Measurements from ENCODE around the gene LAMB3.

The LAMB3 gene

DNA sequence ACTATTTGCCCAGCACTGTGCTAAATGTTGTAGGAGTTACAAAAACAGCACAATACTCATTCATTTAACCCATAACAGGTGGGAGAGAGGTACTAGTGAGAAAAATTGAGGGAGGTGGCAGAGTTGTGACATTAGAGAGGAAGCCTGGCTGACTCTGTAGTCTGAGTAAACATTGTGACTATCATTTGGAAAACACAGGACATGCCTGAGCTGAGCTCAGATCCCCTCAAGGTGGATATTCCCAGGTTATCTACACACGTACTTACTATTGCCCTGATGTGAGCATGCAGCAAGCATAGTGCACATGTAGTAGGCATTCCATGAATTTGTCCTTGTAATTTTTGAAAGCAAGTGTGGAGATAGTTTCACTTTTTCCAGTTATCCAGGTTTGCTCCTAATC is 57.8 kb downstream of the LAMB3 start:
- no peak for DNase-seq

DNA sequence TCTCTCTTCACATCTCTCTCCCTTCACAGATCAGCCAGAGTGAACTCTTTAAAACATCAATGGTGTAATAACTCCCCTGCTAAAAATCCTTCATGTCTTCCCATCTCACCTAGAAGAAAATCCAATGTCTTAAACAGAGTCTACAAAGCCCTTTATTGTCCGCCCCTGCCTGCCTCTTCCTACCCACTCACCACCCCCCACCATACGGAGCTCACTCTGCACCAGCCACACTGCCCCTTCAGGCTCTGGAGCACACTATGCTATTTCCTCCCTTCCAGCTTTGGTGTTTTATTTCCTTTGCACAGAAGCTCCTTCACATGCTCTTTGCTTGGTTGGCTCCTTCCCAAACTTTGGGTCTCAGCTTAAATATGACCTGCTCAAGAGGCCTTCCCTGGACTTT is 58.5 kb downstream of the LAMB3 start:
- DNase-seq = no peak

DNA sequence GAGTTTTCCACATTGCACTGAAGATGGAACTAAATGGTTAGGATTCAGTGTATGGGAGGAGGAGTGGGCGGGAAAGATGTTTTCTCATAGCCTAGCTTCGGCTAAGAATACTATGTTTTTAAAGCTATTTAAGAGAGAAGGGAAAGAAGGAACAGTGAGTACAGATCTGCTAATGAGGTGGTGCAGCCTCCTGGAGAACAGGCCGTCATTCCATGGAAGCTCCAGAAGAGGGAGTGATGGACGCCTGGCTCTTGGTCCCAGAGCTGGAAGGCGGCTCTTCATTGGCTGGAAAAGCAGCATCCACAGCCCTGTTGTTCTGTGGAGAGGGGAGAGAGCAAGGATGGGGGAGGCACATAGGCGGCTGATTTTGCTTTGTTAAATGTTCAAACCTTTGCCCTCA is 61.8 kb downstream of the LAMB3 start:
- DNase-seq = no peak

DNA sequence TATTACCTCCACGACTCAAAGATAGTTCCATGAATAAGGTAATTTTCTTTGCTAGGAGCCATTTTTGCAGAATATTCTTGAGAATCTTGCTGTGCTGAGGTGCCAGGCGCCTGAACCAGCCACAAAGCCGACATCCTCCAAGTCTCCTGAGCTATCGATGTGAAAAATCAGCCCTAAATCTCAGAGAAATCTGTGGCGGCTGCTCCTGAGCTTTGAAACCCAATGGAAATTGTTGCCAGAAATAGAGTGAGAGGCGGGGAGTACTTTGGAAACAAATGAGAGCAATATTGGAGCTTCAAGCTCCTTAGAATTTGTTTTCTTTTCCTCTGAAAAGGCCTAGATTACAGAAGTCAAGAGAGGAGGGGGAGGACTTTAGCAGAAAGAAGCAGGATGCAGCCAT is 62.4 kb downstream of the LAMB3 start:
- DNase-seq = no peak

DNA sequence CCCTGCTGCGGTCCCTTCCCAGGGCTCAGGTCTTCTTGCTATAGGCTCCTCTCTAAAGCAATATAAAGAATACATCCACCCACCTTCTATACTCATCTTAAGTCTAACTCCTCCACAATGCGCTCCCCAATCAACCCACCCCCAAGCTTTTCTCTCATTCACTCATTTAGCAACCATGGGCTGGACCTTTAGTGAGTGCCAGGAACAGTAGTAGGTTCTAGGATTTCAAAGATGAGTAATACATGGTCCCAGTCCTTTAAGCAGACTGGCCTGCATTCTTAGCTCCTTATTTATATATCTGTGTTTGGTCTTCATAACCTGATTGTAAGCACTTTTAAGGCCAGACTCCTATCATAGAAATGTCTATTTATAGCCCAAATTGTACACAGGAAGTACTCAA is 62.8 kb downstream of the LAMB3 start:
- DNase-seq = no peak

DNA sequence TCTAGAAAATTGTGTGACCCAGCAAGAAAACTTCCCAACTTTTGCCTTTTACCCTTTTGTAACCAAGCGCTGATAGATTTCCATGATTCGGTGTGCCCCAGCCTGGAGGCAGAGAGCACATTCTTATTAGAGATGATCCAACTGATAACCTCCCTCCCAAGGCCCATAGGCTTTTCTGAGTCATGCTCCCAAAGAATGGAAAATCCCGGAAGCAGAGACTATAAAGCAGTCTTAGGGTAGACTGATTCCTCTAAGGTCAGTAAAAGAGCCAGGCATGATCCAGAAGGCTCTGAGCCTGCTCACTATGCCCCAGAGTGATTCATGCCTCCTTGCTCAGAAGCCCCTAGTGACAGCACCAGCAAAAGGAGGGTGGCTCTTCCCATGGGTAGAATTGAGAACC is 64.4 kb downstream of the LAMB3 start:
- DNase-seq = no peak

DNA sequence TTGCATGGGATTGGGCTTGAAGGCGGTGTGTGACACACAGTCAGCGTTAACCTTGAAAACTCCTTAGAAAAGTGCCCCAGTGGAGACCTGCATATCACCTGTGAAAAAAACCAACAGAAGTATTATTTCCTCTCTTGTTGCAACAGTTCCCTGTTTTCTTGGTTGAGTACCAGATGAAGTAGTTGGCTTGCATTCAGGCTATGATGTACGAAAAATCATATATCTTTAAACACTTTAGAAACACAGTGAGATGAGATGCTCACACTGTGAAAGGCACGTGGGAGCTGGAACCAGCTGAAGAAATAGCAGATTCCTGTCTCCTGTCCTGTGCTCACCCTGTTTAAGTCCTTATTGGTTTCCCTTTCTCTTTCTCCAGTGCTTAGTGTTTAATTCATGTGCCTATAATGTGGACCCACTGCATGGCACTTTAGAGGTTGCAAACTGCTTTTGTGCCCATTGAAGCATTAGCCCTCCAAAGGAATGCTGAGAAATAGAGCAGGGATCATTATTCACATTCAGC is 65.9 kb downstream of the LAMB3 start:
- no peak for DNase-seq

DNA sequence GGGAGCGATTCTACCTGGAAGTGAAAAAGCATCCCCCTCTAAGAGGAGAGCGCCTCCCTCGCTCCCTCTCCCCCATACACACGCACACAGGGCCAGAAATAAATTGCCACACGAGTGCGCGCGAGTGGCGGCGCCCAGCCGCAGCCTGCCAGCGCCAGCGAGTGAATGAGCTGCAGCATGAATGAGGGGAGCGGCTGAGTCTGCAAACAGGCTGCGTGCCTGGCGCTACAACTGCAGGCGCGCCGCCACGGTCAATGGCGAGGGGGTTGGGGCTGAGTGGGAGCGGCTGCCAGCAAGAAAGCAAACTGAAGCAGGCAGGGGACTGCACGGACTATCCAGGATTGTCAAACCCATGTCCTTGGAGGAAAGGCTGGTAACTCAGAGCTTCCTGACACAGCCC is 66.6 kb downstream of the LAMB3 start:
- DNase-seq = no peak

DNA sequence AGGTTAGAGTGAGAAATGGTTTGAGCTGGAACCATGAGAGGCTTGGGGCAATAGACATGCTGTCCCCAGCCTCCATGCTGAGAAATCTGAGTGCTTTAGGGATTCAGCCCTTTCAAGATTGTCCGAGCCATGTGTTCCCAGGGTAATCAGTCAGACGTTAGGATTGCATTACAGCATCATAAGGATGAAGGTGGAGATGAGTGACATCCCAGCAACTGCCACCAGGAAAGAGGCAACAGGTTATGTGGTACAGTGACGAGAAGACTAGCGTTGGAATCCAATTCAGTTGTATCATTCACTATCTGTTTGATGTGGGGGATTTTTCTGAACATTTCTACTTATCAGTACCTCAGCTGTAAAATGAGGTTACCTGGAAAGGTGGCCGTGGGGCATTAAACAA is 67.0 kb downstream of the LAMB3 start:
- DNase-seq = no peak

DNA sequence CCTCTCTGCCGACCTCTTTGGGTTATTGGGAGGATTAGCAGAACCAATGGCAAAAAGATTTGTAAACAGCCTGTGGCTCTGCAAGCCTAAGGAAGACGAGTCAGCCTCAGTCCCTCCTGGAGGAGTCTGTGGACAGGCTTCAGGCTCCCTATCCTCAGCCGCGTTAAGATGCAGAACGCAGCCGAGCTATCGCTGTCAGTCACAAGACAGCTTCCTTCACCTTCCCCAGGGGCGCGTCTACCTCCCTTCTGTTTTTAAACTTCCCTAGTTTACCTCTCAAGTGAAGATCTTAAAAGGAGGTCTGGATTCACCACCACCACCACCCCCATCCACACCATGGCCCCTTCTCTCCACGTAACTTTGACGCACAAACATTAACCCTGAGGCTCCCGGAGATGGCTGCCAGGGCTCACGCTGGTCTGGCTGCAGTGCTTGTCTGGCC is 68.0 kb downstream of the LAMB3 start:
- DNase-seq = no peak

DNA sequence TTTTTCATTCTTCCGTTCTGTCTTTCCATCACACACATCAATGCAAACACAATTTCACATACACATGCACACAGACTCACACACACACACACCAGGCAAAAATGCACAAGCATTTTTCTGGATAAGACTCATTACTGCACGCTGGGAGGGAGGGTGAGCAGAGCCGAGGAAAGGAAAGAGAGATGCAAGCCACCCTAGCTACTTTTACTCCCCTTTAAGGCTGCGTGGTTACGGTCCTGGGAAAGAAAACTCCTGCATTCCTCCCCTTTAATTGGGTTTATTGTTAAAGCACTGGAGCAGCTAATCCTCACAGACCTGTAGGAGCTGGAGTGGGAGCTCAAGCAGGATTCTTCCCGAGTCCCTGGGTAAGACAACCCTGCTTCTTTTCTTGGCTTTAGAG is 68.8 kb downstream of the LAMB3 start, which contains the start of gene CAMK1G:
Gene CAMK1G, plus strand, starts transcription at position 307 of the 400 bp plus-strand sequence. CDS start 11,270 bp downstream, outside the sequence.
- DNase-seq = no peak

DNA sequence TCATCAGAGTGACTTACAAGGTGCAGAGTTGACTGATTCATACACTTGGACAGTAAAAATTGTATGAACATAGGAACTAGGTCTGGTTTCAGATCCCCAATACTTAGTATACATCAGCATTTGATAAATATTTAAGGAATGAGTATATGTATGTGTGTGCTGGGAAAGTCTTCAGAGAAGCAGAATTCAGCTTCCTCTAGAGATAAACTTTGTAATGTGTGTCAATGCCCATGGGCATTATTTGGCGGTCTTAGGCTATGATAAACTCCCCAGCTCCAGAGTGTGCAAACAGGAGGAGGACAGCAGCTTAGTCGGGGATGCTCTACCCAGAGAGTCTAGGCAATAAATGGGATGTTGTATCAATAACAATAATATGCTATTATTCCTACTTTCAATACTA is 71.6 kb downstream of the LAMB3 start:
- no peak for DNase-seq

DNA sequence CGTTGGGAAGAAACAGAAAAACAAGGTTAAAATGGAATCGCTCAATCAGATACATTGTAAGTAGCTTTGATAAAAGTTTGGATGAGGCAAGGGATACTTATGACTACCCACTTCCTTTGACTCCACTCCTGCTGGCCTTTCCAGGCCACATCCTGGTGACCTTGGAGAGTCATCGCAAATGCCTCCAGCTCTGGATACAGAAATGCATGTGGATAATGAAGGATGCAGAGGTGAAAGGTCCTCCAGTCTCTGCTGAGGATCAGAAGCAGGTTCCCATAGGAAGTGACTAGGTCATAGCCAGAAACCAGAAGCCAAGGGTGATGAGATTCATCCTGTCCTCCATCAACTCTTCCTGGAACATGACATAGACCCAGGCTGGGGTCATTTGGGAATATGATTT is 74.9 kb downstream of the LAMB3 start:
- no peak for DNase-seq

DNA sequence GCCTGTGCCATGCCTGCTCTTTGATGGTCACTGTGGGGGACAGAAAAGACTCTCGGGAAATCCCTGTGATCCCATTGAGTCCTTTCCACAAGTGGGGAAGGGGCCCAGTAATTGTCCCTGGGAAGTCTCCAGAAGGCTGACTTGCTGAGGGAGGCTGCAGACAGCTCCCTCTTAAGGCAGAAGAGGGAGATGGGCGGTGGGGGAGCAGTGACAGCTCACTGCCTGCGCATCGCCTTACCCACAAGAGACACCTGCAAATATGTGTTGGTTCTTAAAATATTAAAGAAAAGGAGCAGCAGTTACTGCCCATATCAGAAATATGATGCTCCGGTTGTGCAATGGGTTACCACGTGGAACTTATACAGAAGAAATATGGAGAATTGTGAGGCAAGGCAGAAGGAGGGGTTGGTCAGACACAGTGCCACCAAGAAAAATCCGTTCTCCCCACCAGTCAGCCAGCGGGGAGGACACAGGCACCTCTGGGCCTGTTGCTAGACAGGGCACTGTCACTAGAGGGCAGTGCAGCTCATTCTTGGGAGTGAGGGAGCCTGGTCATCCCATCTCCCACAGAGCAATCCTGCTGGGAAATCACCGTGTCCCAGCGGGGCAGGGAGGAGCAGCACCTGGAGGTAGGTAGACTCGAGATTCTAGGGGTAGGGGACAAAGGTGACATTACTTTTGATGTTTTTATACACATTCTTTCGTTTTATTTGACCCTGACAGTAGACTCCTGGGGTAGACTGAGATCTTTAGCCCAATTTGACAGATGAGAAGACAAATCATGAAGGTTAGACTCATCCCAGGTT is 75.6 kb downstream of the LAMB3 start:
- DNase-seq = peak; percentile 65

DNA sequence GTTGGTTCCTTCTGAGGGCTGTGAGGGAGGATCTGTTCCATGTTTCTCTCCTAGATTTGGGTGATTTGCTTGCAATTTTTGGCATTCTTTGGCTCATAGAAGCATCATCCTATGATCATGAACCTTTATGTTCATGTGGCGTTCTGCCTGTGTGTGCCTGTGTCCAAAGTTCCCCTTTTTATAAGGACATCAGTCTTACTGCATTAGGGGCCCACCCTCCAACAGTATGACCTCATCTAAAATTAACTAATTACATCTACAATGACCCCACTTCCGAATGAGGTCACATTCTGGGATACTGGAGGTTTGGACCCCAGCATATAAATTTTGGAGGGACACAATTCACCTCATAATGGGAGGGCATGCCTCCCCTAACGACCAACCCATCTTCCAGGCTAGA is 81.5 kb downstream of the LAMB3 start:
- no peak for DNase-seq

DNA sequence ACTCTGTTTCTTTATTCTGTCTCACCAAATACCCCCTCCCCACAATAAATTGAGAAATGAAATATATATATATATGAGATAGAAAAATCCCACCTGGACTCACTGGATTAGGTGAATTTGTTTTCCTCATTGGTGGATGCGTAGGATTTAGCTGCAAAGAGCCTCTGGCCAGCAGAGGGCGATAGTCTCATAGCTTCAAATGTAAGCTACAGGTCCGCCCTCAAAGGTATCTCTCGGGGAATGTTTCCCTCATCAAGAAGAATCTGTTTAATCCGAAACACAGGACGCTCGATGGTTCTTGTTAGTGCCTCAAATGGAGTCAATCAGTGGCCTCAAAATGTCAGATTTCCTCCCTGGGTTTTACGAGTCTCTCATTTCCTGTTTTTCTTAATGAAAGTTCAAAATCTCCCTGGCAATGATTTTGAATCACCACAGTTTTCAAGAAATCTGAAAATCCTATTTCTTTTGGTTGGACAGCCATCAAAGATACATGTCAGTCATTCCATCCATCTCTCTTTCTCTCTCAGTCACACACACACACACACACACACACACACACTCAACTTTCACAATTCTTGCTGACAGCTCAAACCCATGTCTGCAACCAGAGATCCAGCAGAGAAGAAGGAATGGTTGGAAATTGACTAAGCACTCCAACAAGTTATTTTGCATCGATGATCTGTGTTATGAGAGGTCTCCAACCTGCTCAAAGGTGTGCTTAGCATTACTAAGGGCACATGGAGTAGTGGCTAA is 82.6 kb downstream of the LAMB3 start:
- peak; percentile 75 for DNase-seq

DNA sequence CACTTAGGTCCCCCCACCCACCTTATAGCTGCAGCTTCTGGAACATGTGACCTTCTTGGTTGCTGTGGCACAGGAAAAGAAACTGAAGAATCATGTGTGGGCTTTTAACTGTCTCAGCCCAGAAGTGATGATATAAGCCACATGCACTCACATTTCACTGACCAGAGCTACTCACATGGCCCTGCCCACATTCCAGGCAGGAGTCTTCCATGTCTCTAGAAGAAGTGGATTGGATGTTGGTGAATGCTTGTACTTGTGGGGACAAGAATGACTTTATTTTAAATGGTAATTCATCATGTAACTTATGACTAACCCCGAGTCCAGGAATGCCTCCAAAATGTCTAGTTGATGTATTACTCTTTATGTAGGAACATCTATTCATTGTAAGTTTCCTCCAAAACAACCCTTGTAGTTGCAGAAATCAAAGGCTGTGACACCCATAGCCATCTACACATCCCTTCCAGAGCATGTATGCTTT is 84.5 kb downstream of the LAMB3 start:
- no peak for DNase-seq

DNA sequence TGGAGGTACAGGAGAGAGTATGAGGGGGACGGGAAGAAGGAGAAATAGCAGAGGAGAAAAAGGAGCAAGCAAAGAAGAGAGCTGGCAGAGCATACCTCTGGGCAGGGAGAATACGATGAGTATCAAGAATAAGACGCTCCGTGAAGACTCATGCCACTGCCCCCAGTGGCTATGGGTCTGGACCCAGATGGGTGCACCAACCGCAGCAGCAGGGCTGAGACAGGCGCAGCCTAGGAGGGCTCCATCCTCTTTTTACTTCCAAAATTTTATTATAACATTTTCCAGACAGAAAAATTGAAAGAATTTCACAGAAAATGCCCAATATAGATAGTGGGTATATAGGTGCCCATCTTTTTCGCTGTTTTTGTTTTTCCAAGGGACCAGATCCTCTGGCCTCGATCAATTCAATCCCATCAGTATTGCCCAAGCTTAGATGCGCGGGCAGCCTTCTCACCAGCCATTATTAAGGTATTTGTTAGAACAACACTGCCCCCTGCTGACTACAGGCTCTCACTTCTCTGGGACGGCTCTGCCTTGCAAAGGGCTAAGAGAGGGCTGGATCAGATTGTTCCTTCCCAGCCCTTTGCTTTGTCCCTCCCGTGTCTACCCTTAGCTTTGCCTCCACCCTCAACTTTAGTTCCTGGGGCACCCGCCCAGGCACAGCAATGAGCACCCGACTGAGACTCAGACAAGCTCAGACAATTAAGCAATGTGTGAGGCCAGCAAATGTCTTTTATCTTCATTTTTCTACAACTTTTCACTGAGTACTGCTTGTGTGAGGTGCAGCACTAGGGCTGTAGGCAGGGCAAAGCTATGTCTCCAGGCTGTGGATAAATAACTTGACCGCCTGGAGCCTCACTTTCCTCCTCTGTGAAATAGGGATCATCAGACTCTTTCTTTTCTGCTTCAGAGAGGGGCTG is 86.2 kb downstream of the LAMB3 start:
- peak; percentile 69 for DNase-seq
